ENCODE measurements around the gene BIRC7. TPM values are rescaled to one million over a fixed set of nuclear protein-coding genes. Genes with fewer than 3 reads are reported as not detected.

BIRC7 gene
- total RNA-seq, 4 donors from 2014 or later: not detected

DNA sequence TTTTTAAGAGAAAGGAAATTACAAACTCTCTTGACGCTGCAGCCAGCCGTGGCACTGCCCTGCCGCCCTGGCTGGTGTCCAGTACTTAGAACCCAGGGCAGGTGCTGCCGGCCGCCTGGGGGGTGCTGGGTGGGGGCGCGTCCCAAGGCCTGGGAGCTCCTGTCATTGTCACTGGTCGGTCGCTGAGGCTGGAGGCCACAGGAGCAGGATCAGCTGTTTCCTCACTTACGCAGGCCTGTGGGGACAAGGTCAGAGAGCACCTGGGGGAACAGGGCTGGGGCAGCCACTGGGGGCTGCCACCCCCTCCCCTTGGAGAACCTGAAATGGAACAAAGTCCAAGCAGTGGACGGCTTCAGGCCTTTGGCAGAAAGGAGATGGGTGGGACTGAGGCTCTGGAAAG lies 5.6 kb downstream of the BIRC7 start:
- Histone ChIP-seq H3K36me3 (no peaks in the 10 kb centered on the region), H3K9me3 (no peaks in the 10 kb centered on the region), H3K27me3 (peaks cover 0 to 90% (median 1%) of the 10 kb centered on the region in 4 donors), H3K4me1 (no peaks in the 10 kb centered on the region), H3K27ac (replicated peaks in 1 of 4) (no peak overlapping the region), H3K4me3 (no peak overlapping the region)
- TF ChIP-seq, protein P1, sequence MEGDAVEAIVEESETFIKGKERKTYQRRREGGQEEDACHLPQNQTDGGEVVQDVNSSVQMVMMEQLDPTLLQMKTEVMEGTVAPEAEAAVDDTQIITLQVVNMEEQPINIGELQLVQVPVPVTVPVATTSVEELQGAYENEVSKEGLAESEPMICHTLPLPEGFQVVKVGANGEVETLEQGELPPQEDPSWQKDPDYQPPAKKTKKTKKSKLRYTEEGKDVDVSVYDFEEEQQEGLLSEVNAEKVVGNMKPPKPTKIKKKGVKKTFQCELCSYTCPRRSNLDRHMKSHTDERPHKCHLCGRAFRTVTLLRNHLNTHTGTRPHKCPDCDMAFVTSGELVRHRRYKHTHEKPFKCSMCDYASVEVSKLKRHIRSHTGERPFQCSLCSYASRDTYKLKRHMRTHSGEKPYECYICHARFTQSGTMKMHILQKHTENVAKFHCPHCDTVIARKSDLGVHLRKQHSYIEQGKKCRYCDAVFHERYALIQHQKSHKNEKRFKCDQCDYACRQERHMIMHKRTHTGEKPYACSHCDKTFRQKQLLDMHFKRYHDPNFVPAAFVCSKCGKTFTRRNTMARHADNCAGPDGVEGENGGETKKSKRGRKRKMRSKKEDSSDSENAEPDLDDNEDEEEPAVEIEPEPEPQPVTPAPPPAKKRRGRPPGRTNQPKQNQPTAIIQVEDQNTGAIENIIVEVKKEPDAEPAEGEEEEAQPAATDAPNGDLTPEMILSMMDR (IDR thresholded peaks at IDR 0.05): no peak
- no peak for TF ChIP-seq POLR2AphosphoS5 (IDR thresholded peaks at IDR 0.05)
- TF ChIP-seq EP300 (IDR thresholded peaks at IDR 0.05): no peak
- WGBS: 57% methylated on average over 7 of the region's 11 CpGs
- no peak for DNase-seq (ENCODE audit: extremely low spot score)
- intact Hi-C loops (cut with DNase I): no loop called here

DNA sequence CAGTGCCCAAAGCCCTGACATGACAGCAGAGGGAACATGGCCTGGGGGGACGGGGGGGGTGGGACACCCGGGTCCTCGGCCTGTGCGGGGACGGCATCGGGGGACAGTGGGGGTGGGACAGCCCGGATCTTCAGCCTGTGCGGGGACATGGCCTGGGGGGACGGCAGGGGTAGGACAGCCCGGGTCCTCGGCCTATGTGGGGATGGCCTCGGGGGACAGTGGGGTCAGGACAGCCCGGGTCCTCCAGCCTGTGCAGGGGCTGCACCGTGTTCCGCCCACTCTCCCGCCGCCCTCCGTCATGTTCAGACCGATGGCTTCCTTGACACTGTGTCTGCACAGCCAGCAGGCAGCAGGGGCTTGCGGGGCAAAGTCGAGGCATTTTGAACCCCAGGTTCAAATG lies 7.0 kb downstream of the BIRC7 start:
- Histone ChIP-seq H3K27me3 (peaks cover 0 to 91% (median 0%) of the 10 kb centered on the region in 4 donors), H3K4me3 (no peak overlapping the region), H3K9me3 (no peaks in the 10 kb centered on the region), H3K36me3 (no peaks in the 10 kb centered on the region), H3K4me1 (peaks cover 0 to 4% (median 0%) of the 10 kb centered on the region in 4 donors), H3K27ac (replicated peaks in 1 of 4) (no peak overlapping the region)
- intact Hi-C loops (cut with DNase I): no loop called here
- TF ChIP-seq POLR2AphosphoS5 (IDR thresholded peaks at IDR 0.05) (no peak), POLR2A (IDR thresholded peaks at IDR 0.05; ENCODE audit: low read depth) (no peak), EP300 (IDR thresholded peaks at IDR 0.05) (no peak)
- TF ChIP-seq, protein P1 (IDR thresholded peaks at IDR 0.05): no peak
- 82% methylated on average over 18 of the region's 21 CpGs for WGBS
- no peak for DNase-seq (ENCODE audit: extremely low spot score)

DNA sequence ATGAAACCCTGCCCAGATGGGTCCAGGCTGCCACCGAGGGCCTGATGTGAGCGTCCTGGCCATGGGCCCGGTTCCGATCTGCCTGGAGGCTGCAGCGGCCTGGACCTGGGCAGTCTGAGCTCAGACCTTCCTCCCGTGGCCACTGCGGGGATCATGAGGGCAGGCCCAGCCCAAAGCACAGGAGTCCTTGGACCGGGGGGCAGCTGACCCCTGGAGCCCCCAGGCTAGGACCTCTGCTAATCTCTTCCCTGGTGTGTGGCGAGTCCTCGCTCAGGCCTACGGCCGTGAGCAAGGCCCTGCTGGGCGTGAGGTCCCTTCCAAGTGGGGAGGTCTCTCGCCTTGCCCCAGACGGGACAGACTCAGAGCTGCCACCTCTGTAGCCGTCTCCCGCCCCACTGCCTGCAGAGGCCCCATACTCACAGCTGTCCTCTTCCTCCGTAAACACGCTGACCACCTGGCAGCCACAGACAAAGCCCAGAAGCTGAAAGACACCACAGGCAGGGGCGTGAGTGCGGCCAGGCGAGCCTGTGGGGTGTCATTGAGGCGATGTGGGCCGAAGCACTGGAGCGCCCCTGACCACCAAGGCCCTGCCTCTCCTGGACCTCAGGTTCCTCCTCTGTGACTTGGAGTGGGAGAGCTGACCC lies 8.0 kb downstream of the BIRC7 start:
- TF ChIP-seq POLR2AphosphoS5 (IDR thresholded peaks at IDR 0.05) (no peak), POLR2A (IDR thresholded peaks at IDR 0.05; ENCODE audit: low read depth) (no peak), EP300 (IDR thresholded peaks at IDR 0.05) (no peak)
- TF ChIP-seq, protein P1 (IDR thresholded peaks at IDR 0.05): no peak
- Histone ChIP-seq H3K27me3 (peaks cover 0 to 91% (median 0%) of the 10 kb centered on the region in 4 donors), H3K4me3 (no peak overlapping the region), H3K9me3 (no peaks in the 10 kb centered on the region), H3K36me3 (no peaks in the 10 kb centered on the region), H3K4me1 (peaks cover 0 to 4% (median 0%) of the 10 kb centered on the region in 4 donors), H3K27ac (replicated peaks in 1 of 4) (no peak overlapping the region)
- DNase-seq (ENCODE audit: extremely low spot score): no peak
- intact Hi-C loops (cut with DNase I): no loop called here
- 77% methylated on average over 3 of the region's 25 CpGs for WGBS

DNA sequence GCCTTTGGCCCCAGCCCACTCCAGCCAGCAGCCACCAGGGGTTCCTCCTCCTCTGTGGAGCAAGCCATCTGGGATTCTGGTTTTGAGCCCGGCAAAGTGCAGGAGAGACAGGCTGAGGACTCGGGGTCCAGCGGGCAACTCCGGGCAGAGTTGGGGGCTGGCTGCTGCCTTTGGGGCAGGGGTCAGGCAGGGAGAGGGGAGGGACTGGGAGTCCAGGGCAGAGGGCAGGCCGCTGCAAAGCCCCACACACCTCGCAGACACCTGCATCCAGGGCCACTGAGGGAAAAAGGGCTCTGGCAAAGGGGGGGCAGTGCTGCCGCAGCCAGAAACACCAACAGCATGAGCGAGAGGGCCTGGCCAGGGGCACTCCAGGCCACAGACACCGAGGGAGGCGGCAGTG lies 8.8 kb downstream of the BIRC7 start:
- intact Hi-C loops (cut with DNase I): no loop called here
- Histone ChIP-seq H3K36me3 (no peaks in the 10 kb centered on the region), H3K9me3 (no peaks in the 10 kb centered on the region)

More for the DNA sequence above, 8.8 kb downstream of the BIRC7 start:
- Histone ChIP-seq H3K4me1 (peaks cover 0 to 4% (median 0%) of the 10 kb centered on the region in 4 donors), H3K4me3 (no peak overlapping the region), H3K27me3 (peaks cover 0 to 91% (median 0%) of the 10 kb centered on the region in 4 donors), H3K27ac (replicated peaks in 1 of 4) (no peak overlapping the region)
- DNase-seq (ENCODE audit: extremely low spot score): no peak
- WGBS: 90% methylated on average over 5 of the region's 10 CpGs
- TF ChIP-seq POLR2A (IDR thresholded peaks at IDR 0.05; ENCODE audit: low read depth) (no peak), POLR2AphosphoS5 (IDR thresholded peaks at IDR 0.05) (no peak), EP300 (IDR thresholded peaks at IDR 0.05) (no peak)
- TF ChIP-seq, protein P1 (IDR thresholded peaks at IDR 0.05): no peak
